ENCODE results near the gene TADA2B.

The TADA2B gene

DNA sequence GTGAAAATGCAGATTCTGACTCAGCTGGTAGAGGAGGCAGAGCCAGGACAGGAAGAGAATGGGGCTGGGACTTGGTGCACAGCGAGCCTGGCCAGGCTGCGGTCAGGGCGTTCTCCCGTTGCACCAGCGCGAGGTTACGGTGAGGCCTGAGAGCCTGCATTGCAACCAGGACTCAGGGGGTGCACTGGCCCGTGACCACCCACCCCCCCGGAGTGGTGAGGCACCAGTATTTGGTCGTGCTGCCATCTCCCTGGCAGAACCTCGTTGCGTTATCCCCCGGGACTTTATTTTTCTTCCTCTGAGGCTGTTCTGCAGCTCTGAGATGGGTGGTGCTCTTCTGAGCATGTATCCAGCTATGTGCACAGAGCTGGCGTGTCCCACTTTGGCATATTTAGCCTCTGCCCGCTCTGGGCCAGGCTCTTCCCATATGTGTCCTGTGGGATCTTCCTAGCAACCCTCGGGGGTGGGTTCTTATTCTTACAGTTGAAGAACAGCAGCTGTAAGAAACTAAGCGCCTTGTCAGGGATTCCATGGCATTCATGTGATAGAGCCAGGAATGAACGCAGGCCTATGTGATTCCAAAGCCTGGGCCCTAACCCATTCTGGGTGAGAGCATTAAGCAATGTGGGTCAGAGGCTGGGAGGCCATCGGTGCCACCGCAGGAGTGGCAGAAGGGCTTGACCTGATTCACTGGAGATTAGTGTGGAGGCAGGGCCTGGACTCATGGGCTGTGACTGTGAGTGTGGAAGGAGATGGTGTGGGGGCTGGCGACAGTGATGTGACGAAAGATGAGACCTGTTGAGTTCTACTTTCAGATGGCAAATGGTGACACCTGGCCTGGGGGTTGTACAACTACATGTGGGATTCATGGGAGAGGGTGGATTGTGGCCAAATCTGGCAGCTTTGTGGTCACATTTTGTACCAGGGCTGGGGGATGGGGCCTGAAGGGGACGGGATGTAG, 3.1 kb downstream of the TADA2B start:
- Histone ChIP-seq H3K4me3 (ENCODE audit: low read length) (no peak overlapping the region), H3K4me1 (ENCODE audit: control insufficient read depth, insufficient read depth, low read length) (peaks cover 51% of the 10 kb centered on the region), H3K27me3 (ENCODE audit: control insufficient read depth, insufficient read depth, low read length) (no peaks in the 10 kb centered on the region), H3K9me3 (ENCODE audit: control insufficient read depth, low read length) (no peaks in the 10 kb centered on the region), H3K9ac (ENCODE audit: low read length) (no peak overlapping the region), H3K36me3 (ENCODE audit: control insufficient read depth, insufficient read depth, low read length) (no peaks in the 10 kb centered on the region)

DNA sequence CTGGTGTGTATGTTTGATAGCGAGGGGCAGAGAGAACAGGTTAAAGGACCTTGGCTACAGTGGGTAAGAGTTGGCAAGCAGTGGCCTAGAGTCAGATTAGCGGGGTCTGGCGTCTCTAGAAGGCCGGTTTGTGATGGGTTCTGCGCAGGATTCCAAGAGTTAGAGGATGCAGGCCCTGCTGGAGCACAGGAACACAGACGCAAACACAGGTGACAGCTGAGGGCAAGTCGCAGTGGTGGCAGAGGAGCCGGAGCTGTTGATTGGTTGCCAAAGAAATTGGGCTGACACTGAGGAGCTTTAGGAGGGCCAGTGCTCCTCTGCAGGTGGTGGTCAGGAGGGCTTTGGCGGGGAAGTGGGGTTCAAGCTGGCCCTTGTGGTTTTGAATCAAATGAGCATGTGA, 3.8 kb downstream of the TADA2B start:
- Histone ChIP-seq H3K36me3 (ENCODE audit: control insufficient read depth, insufficient read depth, low read length) (no peaks in the 10 kb centered on the region), H3K4me3 (ENCODE audit: low read length) (no peak overlapping the region), H3K9ac (ENCODE audit: low read length) (no peak overlapping the region), H3K4me1 (ENCODE audit: control insufficient read depth, insufficient read depth, low read length) (peaks cover 43% of the 10 kb centered on the region), H3K27me3 (ENCODE audit: control insufficient read depth, insufficient read depth, low read length) (no peaks in the 10 kb centered on the region), H3K9me3 (ENCODE audit: control insufficient read depth, low read length) (no peaks in the 10 kb centered on the region)

DNA sequence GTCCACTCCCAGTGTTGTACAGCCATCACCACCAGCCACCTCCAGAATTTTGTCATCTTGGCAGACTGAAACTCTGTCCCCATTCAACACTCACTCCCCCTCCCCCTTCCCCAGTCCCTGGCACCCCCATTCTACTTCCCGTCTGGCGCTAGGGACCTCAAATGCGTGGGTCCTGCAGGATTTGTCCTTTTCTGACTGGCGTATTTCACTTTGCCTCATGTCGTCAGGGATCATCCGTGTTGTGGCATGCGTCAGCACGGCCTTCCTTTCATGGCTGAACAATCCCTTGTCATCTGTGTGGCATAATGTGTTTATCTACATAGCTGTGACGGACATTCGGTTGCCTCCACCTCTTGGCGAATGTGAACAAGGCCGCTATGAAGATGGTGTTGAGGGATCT, 5.5 kb downstream of the TADA2B start:
- Histone ChIP-seq H3K27me3 (ENCODE audit: control insufficient read depth, insufficient read depth, low read length) (no peaks in the 10 kb centered on the region), H3K9me3 (ENCODE audit: control insufficient read depth, low read length) (no peaks in the 10 kb centered on the region), H3K4me3 (ENCODE audit: low read length) (no peak overlapping the region), H3K4me1 (ENCODE audit: control insufficient read depth, insufficient read depth, low read length) (peaks cover 53% of the 10 kb centered on the region), H3K9ac (ENCODE audit: low read length) (no peak overlapping the region), H3K36me3 (ENCODE audit: control insufficient read depth, insufficient read depth, low read length) (no peaks in the 10 kb centered on the region)

DNA sequence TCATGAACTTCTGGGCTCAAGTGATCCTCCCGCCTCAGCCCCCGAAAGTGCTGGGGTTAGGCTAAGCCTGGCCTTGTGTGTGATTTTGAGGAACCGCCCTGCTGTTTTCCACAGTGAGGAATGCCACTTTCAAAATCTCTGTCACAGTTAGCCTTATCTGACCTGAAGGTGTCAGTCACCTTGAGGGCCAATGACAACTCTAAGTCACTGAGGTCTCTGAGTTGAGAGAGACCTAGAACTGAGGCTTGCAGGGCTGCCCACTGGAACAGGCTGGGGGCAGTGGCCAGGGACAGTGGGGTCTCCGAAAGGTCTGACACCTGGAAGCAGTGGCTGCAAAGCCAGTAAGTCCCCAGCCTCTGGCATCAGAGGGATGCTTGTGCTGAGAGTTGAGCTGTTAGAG, 6.1 kb downstream of the TADA2B start:
- no peak overlapping the region for H3K9ac ChIP-seq (ENCODE audit: low read length)
- H3K4me3 ChIP-seq (ENCODE audit: low read length), result no peak overlapping the region
- peaks cover 51% of the 10 kb centered on the region for H3K4me1 ChIP-seq (ENCODE audit: control insufficient read depth, insufficient read depth, low read length)
- no peaks in the 10 kb centered on the region for H3K27me3 ChIP-seq (ENCODE audit: control insufficient read depth, insufficient read depth, low read length)
- no peaks in the 10 kb centered on the region for H3K9me3 ChIP-seq (ENCODE audit: control insufficient read depth, low read length)
- H3K36me3 ChIP-seq (ENCODE audit: control insufficient read depth, insufficient read depth, low read length), result peaks cover 3% of the 10 kb centered on the region

DNA sequence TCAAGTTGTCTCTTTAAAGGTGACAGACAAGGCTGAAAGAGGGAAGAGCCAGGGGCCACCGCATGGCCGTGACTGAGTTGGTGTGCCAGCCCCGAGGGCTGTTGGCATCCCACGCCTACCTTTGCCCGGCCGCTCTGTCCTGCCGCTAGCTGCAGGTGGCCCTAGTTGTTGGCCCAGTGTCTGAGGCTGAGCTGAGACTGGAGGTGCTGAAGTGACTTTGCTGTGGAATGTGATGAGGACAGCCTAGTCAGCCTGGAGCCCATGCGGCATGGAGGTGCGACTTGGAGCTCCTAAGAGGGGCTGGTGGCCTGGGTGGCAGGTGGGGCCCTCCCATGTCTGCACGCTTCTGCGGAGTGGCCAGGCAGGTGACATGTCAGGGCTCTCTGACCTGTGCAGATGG, 6.6 kb downstream of the TADA2B start:
- H3K4me1 ChIP-seq (ENCODE audit: control insufficient read depth, insufficient read depth, low read length), result peaks cover 47% of the 10 kb centered on the region
- no peaks in the 10 kb centered on the region for H3K27me3 ChIP-seq (ENCODE audit: control insufficient read depth, insufficient read depth, low read length)
- H3K9ac ChIP-seq (ENCODE audit: low read length), result no peak overlapping the region
- no peaks in the 10 kb centered on the region for H3K9me3 ChIP-seq (ENCODE audit: control insufficient read depth, low read length)
- no peak overlapping the region for H3K4me3 ChIP-seq (ENCODE audit: low read length)
- peaks cover 5% of the 10 kb centered on the region for H3K36me3 ChIP-seq (ENCODE audit: control insufficient read depth, insufficient read depth, low read length)

DNA sequence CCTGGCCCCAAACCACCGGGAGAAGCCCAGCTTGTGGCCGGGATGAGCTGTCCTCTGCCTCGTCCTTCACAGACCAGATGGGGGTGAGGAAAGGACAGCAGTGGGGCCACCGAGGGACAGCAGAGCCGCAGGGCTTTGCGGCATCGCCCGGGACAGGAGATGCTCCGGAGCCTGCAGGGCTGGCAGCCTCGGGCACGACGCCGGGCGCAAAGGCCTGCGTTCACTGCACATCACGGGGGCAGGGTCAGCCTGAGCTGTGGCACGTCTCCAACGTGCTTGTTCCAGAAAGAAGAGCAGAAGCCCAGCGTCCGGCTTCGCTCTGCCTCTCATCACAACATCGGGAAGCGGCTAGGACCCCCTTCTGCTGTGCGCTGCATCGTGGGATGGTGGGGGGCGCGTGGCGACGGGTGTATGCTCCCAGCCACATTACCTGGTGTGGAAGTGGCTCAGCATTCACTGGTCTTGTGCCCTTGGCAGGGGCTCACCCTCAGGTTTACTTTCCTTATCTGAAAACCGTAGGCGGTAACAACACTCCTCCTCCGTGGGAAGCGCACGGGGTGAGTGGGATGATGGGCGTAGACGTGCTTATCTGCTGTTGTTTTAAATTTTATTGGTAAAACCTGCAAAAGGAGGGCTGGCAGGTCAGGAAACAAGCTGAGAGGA, 7.4 kb downstream of the TADA2B start:
- Histone ChIP-seq H3K9me3 (ENCODE audit: control insufficient read depth, low read length) (no peaks in the 10 kb centered on the region), H3K4me3 (ENCODE audit: low read length) (no peak overlapping the region), H3K9ac (ENCODE audit: low read length) (no peak overlapping the region), H3K27me3 (ENCODE audit: control insufficient read depth, insufficient read depth, low read length) (no peaks in the 10 kb centered on the region), H3K4me1 (ENCODE audit: control insufficient read depth, insufficient read depth, low read length) (peaks cover 38% of the 10 kb centered on the region), H3K36me3 (ENCODE audit: control insufficient read depth, insufficient read depth, low read length) (peaks cover 10% of the 10 kb centered on the region)

DNA sequence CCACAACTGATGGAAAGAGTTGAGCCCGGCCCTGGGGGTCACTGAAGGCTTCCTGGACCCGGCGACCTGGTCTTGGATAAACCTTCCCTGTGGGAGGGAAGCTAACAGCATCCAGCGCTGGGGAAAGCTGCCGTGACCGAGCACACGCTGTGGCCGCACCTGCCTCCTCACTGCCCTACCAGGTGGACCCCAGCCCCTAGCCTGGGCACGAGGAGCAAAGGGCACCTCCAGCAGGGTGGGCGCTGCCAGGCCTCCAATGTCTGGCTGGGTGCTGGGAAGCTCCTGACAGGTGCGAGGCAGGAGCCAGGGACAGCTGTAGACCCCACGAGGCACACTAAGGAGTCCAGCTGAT, 7.9 kb downstream of the TADA2B start:
- H3K9ac ChIP-seq (ENCODE audit: low read length), result no peak overlapping the region
- peaks cover 33% of the 10 kb centered on the region for H3K4me1 ChIP-seq (ENCODE audit: control insufficient read depth, insufficient read depth, low read length)
- H3K4me3 ChIP-seq (ENCODE audit: low read length), result no peak overlapping the region

DNA sequence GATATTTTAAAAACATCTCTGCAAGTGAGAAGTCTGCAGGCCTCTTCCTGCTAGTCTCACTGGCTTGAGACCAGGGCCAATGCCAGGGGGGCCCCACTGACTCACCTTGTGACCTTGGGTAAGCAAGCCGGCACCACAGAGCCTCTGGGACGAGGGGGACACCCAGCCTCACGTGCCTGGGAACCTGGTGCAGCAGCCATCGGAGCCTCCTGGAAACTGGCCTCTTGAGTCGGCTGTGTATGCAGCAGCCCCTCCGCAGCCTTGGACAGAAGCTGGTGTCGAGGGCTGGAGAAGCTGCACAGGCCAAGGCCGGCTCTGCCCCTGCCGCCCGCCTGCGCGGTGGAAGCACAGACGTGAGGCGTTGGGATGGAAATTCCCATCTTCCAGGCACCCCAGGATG, 8.7 kb downstream of the TADA2B start:
- Histone ChIP-seq H3K27me3 (ENCODE audit: control insufficient read depth, insufficient read depth, low read length) (no peaks in the 10 kb centered on the region), H3K36me3 (ENCODE audit: control insufficient read depth, insufficient read depth, low read length) (peaks cover 17% of the 10 kb centered on the region), H3K4me1 (ENCODE audit: control insufficient read depth, insufficient read depth, low read length) (peaks cover 26% of the 10 kb centered on the region), H3K9me3 (ENCODE audit: control insufficient read depth, low read length) (no peaks in the 10 kb centered on the region), H3K4me3 (ENCODE audit: low read length) (no peak overlapping the region), H3K9ac (ENCODE audit: low read length) (no peak overlapping the region)

More for the DNA sequence above, 7.9 kb downstream of the TADA2B start:
- Histone ChIP-seq H3K27me3 (ENCODE audit: control insufficient read depth, insufficient read depth, low read length) (no peaks in the 10 kb centered on the region), H3K36me3 (ENCODE audit: control insufficient read depth, insufficient read depth, low read length) (peaks cover 15% of the 10 kb centered on the region), H3K9me3 (ENCODE audit: control insufficient read depth, low read length) (no peaks in the 10 kb centered on the region)

DNA sequence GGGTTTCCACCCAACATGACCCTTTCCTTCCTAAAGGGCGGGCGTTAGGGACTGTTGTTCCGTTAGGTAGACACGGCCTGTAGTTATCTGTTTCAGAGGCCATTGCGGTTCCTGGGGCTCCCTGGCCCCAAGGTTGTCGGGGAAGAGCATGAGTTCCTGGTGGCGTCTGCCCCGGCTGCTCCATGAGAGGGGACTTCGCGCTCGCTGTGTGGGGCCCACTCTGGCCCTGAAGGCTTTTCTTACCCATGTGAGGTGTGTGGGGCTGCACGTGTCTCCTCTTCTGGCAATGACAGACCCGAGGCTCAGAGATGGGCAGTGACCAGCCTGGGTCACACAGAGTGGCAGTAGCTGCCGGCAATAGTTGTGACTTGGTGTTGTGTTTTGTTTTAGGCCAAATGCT, 9.1 kb downstream of the TADA2B start:
- no peak overlapping the region for H3K4me3 ChIP-seq (ENCODE audit: low read length)
- no peaks in the 10 kb centered on the region for H3K9me3 ChIP-seq (ENCODE audit: control insufficient read depth, low read length)
- no peaks in the 10 kb centered on the region for H3K27me3 ChIP-seq (ENCODE audit: control insufficient read depth, insufficient read depth, low read length)
- H3K9ac ChIP-seq (ENCODE audit: low read length), result no peak overlapping the region
- H3K36me3 ChIP-seq (ENCODE audit: control insufficient read depth, insufficient read depth, low read length), result peaks cover 17% of the 10 kb centered on the region
- H3K4me1 ChIP-seq (ENCODE audit: control insufficient read depth, insufficient read depth, low read length), result peaks cover 26% of the 10 kb centered on the region

DNA sequence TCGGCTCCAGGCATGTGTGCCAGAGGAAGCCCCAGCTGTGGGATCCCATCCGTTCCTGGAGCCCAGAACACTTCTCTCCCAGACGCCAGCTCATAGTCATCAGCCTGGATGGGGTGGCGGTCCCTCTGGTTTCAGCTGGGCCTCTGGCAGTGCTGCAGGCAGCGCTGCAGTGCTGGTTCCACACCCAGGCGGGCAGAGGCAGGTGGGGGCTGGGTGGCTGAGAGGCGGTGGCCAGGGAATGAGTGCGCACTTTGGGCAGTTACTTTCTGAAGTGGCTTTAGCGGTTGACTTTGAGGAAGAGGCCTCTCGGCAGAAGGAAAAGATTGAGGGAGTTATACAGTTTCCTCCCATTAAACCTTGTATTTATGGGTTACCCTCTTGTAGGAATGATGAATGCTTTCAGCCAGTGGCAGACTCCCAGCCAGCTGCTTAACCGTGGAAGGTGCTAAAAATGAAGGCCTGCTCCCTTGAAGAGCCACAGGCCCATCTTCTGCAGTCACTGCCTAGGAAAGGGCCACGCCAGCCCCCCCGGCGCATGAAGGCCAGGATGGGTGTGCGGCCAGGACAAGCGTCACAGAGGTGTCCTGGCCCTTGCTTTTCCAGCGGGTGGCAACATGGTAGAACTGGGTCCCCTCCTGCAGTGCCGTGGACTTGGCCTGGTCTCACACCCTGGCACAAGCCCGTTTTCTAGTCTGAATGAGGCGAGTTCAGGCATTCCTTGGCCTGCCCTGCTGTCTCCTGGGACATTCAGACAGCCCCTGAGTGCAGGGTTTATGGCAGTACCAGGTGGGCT, 9.9 kb downstream of the TADA2B start:
- no peaks in the 10 kb centered on the region for H3K9me3 ChIP-seq (ENCODE audit: control insufficient read depth, low read length)
- peaks cover 17% of the 10 kb centered on the region for H3K36me3 ChIP-seq (ENCODE audit: control insufficient read depth, insufficient read depth, low read length)
- no peak overlapping the region for H3K4me3 ChIP-seq (ENCODE audit: low read length)
- H3K4me1 ChIP-seq (ENCODE audit: control insufficient read depth, insufficient read depth, low read length), result peaks cover 26% of the 10 kb centered on the region
- no peak overlapping the region for H3K9ac ChIP-seq (ENCODE audit: low read length)
- H3K27me3 ChIP-seq (ENCODE audit: control insufficient read depth, insufficient read depth, low read length), result no peaks in the 10 kb centered on the region

DNA sequence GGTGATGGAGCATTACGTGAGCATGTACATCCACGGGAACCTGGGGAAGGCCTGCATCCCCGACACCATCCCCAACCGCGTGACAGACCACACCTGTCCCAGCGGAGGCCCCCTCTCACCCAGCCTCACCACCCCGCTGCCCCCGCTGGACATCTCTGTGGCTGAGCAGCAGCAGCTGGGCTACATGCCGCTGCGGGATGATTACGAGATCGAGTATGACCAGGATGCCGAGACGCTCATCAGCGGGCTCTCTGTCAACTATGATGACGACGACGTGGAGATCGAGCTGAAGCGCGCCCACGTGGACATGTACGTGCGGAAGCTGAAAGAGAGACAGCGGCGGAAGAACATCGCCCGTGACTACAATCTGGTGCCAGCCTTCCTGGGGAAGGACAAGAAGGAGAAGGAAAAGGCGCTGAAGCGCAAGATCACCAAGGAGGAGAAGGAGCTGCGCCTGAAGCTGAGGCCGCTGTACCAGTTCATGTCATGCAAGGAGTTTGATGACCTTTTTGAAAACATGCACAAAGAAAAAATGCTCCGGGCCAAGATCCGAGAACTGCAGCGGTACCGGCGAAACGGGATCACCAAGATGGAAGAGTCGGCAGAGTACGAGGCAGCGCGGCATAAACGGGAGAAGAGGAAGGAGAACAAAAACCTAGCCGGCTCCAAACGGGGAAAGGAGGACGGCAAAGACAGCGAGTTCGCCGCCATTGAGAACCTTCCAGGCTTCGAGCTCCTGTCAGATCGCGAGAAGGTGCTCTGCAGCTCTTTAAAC, 11.1 kb downstream of the TADA2B start:
- Histone ChIP-seq H3K27me3 (ENCODE audit: control insufficient read depth, insufficient read depth, low read length) (no peaks in the 10 kb centered on the region), H3K4me1 (ENCODE audit: control insufficient read depth, insufficient read depth, low read length) (peaks cover 26% of the 10 kb centered on the region), H3K4me3 (ENCODE audit: low read length) (no peak overlapping the region), H3K36me3 (ENCODE audit: control insufficient read depth, insufficient read depth, low read length) (peaks cover 17% of the 10 kb centered on the region), H3K9ac (ENCODE audit: low read length) (no peak overlapping the region), H3K9me3 (ENCODE audit: control insufficient read depth, low read length) (no peaks in the 10 kb centered on the region)
